DND-41 (cell line): Measurements from ENCODE around the gene NRK.

Experiments used
- ATAC-seq: fragments of 200-7000 bp; cut with Tn5 transposase; 3 replicates; pipeline ENCODE4 v1.9.1; 2021; ENCODE audit warnings: low read depth; ENCODE audit not compliant: insufficient read depth
- DNase-seq: peaks from one replicate; pipeline ENCODE4 v3.0.0-alpha.2; 2020
- H2AFZ ChIP-seq: 2 replicates; pipeline ENCODE4 v1.6.0; 2012; ENCODE audit warnings: low read depth, low read length
- H3K27ac ChIP-seq: 2 replicates; pipeline ENCODE4 v1.5.1; 2012; ENCODE audit warnings: low read length, inconsistent platforms
- H3K27me3 ChIP-seq: fragments of 200-600 bp; sonication (generic); 2 replicates; pipeline ENCODE4 v1.6.0; 2012; ENCODE audit warnings: low read length, mild to moderate bottlenecking, inconsistent platforms; ENCODE audit not compliant: insufficient read depth, poor library complexity
- H3K36me3 ChIP-seq: 2 replicates; pipeline ENCODE4 v1.5.1; 2012; ENCODE audit warnings: low read length, inconsistent platforms; ENCODE audit not compliant: insufficient read depth
- H3K4me1 ChIP-seq: 2 replicates; pipeline ENCODE4 v1.5.1; 2012; ENCODE audit warnings: mild to moderate bottlenecking, low read length; ENCODE audit not compliant: insufficient read depth
- H3K4me2 ChIP-seq: 2 replicates; pipeline ENCODE4 v1.6.0; 2012; ENCODE audit warnings: mild to moderate bottlenecking, moderate library complexity, low read length, inconsistent platforms; ENCODE audit not compliant: insufficient read depth
- H3K4me3 ChIP-seq, 2 experiments: fragments of 200-600 bp in 1 of 2; shearing (Covaris generic) in 1 of 2; 2 replicates each; pipeline ENCODE4 v1.5.1; 2012 to 2016; ENCODE audit warnings: inconsistent platforms in 2 of 2, low read length in 2 of 2, mild to moderate bottlenecking in 2 of 2, low read depth in 1 of 2, moderate library complexity in 1 of 2
- H3K79me2 ChIP-seq: 2 replicates; pipeline ENCODE4 v1.6.0; 2012; ENCODE audit warnings: low read length, inconsistent platforms; ENCODE audit not compliant: insufficient read depth
- H3K9ac ChIP-seq: 2 replicates; pipeline ENCODE4 v1.6.0; 2012; ENCODE audit warnings: low read depth, mild to moderate bottlenecking, inconsistent platforms, low read length, moderate library complexity
- H3K9me3 ChIP-seq: 2 replicates; pipeline ENCODE4 v1.5.1; 2012; ENCODE audit warnings: low read length, moderate library complexity, mild to moderate bottlenecking, inconsistent platforms; ENCODE audit not compliant: insufficient read depth, severe bottlenecking
- H4K20me1 ChIP-seq: 2 replicates; pipeline ENCODE4 v1.6.0; 2012; ENCODE audit warnings: low read length; ENCODE audit not compliant: insufficient read depth
- CTCF ChIP-seq: IDR thresholded peaks from 2 replicates; pipeline ENCODE4 v1.5.1; 2012; ENCODE audit warnings: borderline replicate concordance, low read length, moderate library complexity, mild to moderate bottlenecking; ENCODE audit not compliant: poor library complexity, severe bottlenecking; ENCODE audit errors: extremely low read depth
- EZH2 ChIP-seq: IDR thresholded peaks from 3 replicates; pipeline ENCODE4 v1.6.1; 2012; ENCODE audit warnings: borderline replicate concordance, low read depth, mild to moderate bottlenecking, moderate library complexity, low read length, inconsistent platforms; ENCODE audit not compliant: severe bottlenecking

NRK gene

DNA sequence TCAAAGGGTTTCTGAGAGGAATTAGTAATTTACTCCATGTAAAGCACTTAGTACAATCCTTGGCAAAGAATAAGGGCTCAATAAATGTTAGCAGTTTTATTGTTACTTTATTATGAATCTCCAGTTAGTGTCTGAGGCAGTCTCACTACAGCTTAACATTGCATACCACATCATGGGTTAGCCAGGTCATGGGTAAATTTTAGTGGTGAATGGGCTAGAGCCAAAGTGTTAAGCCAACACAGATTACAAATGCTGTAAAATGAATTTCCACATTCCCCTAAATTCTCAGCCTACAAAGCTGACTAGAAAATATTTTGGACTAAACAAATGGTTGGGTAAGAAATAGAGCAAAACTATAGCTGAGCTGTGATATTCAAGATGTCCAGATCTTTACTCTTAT is 72.4 kb downstream of the NRK start:
- Histone ChIP-seq H2AFZ (no peak overlapping the region), H4K20me1 (no peaks in the 10 kb centered on the region), H3K9me3 (no peaks in the 10 kb centered on the region), H3K36me3 (no peaks in the 10 kb centered on the region), H3K9ac (no peak overlapping the region), H3K4me2 (no peak overlapping the region), H3K27ac (no peak overlapping the region), H3K4me3 (no peak overlapping the region), H3K27me3 (no peaks in the 10 kb centered on the region), H3K79me2 (no peaks in the 10 kb centered on the region), H3K4me1 (no peaks in the 10 kb centered on the region)
- DNase-seq (no peak), ATAC-seq (no peak)
- TF ChIP-seq CTCF: no peak
- no peak for TF ChIP-seq EZH2

DNA sequence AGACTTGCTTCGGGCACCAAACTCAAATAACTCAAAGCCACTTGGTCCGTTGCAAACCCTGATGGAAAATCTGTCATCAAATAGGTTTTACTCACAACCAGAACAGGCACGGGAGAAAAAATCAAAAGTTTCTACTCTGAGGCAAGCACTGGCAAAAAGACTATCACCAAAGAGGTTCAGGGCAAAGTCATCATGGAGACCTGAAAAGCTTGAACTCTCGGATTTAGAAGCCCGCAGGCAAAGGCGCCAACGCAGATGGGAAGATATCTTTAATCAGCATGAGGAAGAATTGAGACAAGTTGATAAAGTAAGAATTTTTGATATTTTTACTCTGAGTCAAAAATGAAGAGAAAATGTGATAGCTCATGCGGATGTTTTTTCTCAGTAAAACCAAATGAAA is 87.2 kb downstream of the NRK start:
- no peak for ATAC-seq
- Histone ChIP-seq H4K20me1 (no peaks in the 10 kb centered on the region), H3K9ac (no peak overlapping the region), H2AFZ (no peak overlapping the region), H3K4me2 (no peak overlapping the region), H3K9me3 (no peaks in the 10 kb centered on the region), H3K4me1 (no peaks in the 10 kb centered on the region), H3K27ac (no peak overlapping the region), H3K4me3 (no peak overlapping the region), H3K36me3 (no peaks in the 10 kb centered on the region), H3K79me2 (no peaks in the 10 kb centered on the region), H3K27me3 (no peaks in the 10 kb centered on the region)
- TF ChIP-seq EZH2 (no peak), CTCF (no peak)
- DNase-seq: no peak

DNA sequence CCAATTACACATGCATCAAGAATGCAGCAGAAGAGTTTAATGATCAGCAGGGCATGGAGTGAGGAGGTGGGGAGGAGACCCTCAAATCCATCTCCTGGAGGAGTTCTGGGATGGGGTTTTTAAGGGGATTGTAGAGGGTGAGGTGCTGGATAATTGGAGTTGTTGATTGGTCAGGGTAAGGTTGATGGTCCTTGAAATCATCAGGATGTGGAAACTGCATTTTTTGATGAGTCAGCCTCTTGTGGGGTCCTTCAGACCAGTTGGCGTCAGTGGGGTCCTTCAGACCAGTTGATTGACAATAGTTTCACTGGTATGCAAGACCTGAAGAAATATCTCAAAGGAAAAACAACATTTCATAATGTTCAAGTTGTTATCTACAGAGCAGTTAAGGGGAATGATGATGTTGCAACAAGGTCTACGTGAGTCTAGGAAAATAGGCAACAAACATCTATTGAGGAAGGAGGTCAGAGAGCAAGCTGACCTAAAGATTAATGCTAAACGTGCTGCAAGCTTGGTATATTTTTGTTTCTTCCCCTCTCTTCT is 88.3 kb downstream of the NRK start:
- Histone ChIP-seq H3K4me1 (no peaks in the 10 kb centered on the region), H3K4me2 (no peak overlapping the region), H3K36me3 (no peaks in the 10 kb centered on the region), H3K27ac (no peak overlapping the region), H2AFZ (no peak overlapping the region), H3K79me2 (no peaks in the 10 kb centered on the region), H3K27me3 (no peaks in the 10 kb centered on the region), H4K20me1 (no peaks in the 10 kb centered on the region), H3K9me3 (no peaks in the 10 kb centered on the region), H3K9ac (no peak overlapping the region), H3K4me3 (no peak overlapping the region)
- ATAC-seq (no peak), DNase-seq (no peak)
- no peak for TF ChIP-seq CTCF
- TF ChIP-seq EZH2: no peak

- no peak overlapping the region for H3K4me3 ChIP-seq
- TF ChIP-seq CTCF (no peak), EZH2 (no peak)
- no peaks in the 10 kb centered on the region for H3K27me3 ChIP-seq
- H3K36me3 ChIP-seq: no peaks in the 10 kb centered on the region
- H3K79me2 ChIP-seq: no peaks in the 10 kb centered on the region
- no peaks in the 10 kb centered on the region for H3K9me3 ChIP-seq
- H3K4me2 ChIP-seq: no peak overlapping the region
- H3K4me1 ChIP-seq: no peaks in the 10 kb centered on the region
- H4K20me1 ChIP-seq: no peaks in the 10 kb centered on the region
- H3K27ac ChIP-seq: no peak overlapping the region
- DNase-seq: no peak
- no peak overlapping the region for H2AFZ ChIP-seq
- ATAC-seq: no peak
- H3K9ac ChIP-seq: no peak overlapping the region
These were observed 122.9 kb downstream of the NRK start for GRCh38 chrX:105945266-105945665.
